GM12801 (cell line): ENCODE data around the gene BCL2L12.

ENCODE experiments used
- TF ChIP-seq, protein P1 (sequence below): IDR thresholded peaks from one replicate; pipeline ENCODE4 v1.5.1; 2011; ENCODE audit warnings: control low read depth; ENCODE audit not compliant: insufficient read length; ENCODE audit errors: extremely low read depth

The BCL2L12 gene

DNA sequence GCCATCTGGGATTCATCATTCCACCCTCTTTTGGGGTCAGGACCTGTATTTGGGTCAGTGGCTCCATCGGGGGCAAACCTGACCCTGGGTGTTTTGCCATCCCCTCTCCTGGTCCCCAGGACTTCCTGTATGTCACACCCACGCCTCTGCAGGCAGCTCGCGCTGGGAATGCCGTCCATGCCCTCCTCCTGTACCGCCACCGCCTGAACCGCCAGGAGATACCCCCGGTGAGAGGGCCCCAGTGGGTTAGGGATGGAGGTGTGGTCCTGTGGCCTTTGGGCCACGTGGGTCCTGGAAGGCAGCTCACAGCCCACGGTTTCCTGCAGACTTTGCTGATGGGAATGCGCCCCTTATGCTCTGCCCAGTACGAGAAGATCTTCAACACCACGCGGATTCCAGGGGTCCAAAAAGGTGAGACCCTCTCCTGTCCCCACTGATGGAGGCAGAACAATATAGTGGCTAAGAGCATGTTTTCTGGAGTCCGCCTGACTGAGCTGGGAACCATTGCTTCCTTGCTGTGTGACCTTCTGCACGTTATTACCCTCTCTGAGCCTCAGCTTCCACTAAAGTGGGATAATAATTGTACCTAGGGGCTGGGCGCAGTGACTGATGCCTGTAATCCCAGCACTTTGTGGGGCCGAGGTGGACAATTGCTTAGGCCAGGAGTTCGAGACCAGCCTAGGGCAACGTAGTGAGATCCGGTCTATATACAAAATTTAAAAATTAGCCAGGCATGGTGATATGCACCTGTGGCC lies 39.3 kb downstream of the BCL2L12 start:
- TF ChIP-seq, protein P1, sequence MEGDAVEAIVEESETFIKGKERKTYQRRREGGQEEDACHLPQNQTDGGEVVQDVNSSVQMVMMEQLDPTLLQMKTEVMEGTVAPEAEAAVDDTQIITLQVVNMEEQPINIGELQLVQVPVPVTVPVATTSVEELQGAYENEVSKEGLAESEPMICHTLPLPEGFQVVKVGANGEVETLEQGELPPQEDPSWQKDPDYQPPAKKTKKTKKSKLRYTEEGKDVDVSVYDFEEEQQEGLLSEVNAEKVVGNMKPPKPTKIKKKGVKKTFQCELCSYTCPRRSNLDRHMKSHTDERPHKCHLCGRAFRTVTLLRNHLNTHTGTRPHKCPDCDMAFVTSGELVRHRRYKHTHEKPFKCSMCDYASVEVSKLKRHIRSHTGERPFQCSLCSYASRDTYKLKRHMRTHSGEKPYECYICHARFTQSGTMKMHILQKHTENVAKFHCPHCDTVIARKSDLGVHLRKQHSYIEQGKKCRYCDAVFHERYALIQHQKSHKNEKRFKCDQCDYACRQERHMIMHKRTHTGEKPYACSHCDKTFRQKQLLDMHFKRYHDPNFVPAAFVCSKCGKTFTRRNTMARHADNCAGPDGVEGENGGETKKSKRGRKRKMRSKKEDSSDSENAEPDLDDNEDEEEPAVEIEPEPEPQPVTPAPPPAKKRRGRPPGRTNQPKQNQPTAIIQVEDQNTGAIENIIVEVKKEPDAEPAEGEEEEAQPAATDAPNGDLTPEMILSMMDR: no peak

DNA sequence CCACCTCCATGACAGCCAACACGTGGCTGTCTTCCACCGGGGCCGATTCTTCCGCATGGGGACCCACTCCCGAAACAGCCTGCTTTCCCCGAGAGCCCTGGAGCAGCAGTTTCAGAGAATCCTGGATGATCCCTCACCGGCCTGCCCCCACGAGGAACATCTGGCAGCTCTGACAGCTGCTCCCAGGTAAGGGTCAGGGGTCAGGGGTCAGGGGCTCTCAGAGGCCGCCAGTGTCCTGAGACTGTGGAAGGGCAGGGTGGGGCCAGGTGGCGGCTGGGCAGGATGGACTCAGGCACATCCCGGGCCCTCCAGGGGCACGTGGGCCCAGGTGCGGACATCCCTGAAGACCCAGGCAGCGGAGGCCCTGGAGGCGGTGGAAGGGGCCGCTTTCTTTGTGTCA lies 40.2 kb downstream of the BCL2L12 start:
- TF ChIP-seq, protein P1: no peak

DNA sequence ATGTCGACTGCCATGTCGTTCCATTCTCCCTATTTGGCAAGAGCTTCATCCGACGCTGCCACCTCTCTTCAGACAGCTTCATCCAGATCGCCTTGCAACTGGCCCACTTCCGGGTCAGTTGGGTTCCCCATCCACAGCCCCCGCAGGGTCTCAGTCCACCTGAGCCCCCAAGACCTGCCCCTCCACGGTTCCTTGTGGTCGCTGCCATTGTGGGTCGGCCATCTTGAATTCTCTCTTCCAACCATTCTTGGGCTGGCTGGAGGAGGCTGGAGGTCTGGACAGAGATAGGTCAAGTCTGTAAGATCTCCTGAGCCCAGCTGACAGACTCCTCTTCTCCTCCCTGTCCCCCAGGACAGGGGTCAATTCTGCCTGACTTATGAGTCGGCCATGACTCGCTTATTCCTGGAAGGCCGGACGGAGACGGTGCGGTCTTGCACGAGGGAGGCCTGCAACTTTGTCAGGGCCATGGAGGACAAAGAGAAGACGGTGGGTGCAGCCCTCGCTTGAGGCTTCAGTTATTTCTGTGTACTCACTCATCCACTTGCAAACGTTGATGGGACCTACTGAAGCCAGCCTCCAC lies 44.7 kb downstream of the BCL2L12 start:
- TF ChIP-seq, protein P1: no peak

DNA sequence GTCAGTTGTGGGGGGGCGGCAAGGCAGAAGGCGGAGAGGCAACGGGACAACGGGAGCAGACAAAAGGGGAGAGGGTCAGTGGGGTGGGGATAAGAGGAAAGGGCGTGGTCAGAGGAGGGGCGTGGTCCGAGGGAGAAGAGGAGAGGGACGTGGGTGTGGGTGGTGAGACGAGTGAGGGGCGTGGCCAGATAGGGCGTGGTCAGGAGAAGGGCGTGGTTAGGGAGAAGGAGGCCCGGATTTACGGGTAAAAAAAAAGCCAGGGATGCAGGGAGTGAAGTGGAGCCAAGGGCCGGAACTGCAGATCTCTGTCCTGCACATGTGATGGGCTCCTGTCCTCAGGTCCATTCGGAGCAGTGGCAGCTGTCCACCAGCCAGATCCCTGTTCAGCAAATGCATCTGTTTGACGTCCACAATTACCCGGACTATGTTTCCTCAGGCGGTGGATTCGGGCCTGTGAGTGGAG lies 46.7 kb downstream of the BCL2L12 start:
- TF ChIP-seq, protein P1: no peak

DNA sequence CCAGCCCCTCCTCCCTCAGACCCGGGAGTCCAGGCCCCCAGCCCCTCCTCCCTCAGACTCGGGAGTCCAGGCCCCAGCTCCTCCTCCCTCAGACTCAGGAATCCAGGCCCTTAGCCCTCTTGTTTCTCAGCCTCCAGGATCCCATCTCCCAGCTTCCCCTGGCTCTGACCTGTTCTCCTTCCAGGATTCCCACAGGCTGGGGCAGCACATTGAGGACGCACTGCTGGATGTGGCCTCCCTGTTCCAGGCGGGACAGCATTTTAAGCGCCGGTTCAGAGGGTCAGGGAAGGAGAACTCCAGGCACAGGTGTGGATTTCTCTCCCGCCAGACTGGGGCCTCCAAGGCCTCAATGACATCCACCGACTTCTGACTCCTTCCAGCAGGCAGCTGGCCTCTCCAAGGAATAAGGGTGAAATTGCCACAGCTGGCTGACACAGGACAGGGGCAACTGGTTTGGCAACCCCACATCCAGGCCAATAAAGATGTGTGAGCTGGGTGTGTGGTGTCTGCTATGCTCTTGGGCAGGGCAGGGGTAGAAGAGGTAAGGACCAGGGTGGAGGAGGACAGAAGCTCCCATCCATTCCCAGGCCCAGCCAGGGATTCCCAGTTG lies 47.6 kb downstream of the BCL2L12 start:
- TF ChIP-seq, protein P1: no peak

DNA sequence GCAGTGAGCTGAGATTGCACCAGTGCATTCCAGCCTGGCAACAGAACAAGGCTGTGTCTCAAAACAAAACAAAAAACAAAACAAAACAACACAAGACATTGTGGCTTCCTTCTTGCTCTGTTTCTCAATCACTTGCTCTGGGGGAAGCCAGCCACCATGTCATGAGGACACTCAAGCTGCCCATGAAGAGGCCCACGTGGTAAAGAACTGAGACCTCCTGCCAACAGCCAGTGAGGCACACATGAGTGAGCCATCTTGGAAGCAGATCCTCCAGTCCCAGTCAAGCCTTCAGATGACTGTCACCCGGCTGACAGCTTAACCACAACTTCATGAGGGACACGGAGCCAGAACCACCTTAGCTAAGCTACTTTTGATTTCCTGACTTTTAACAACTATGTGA lies 50.4 kb downstream of the BCL2L12 start:
- TF ChIP-seq, protein P1: no peak

DNA sequence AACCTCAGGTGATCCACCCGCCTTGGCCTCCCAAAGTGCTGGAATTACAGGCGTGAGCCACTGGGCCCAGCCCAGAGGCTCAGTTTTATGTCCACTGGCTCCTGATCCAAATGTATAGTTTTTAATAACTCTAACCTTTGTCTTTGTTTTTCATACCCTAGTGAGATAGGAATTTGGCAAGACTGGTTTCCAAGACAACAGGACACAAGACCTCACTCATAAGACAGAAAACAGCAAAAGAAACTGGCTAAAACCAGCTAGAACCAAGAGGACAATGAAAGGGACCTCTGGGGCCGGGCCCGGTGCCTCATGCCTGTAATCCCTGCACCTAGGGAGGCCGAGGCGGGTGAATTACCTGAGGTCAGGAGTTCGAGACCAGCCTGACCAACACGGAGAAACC lies 52.8 kb downstream of the BCL2L12 start:
- TF ChIP-seq, protein P1: no peak
